Stimulated activated CD4-positive, alpha-beta T cell treated with anti-CD3 and anti-CD28 coated beads, TNF-alpha, amount 100 ng/mL, for 4 hours (primary cell): ENCODE measurements around the gene DCAF7.

Experiments used
- DNase-seq, 3 experiments: peaks; one replicate each; pipeline ENCODE4 v3.0.0-alpha.2; 2020; ENCODE audit warnings: low read depth in 3 of 3

Gene DCAF7

GRCh38 chr17:63629627-63630026 lies 79.3 kb downstream of the DCAF7 start:
- DNase-seq = no peak

- no peak for DNase-seq
Observed at GRCh38 chr17:63631062-63631461, 80.8 kb downstream of the DCAF7 start.

- no peak for DNase-seq
Observed at GRCh38 chr17:63631626-63632025, 81.3 kb downstream of the DCAF7 start.

GRCh38 chr17:63633742-63634141 lies 83.5 kb downstream of the DCAF7 start:
- DNase-seq = no peak

GRCh38 chr17:63634163-63634562 lies 83.9 kb downstream of the DCAF7 start:
- no peak for DNase-seq

GRCh38 chr17:63634816-63635215 lies 84.5 kb downstream of the DCAF7 start:
- DNase-seq = no peak

- DNase-seq = no peak
Observed at GRCh38 chr17:63635290-63635689, 85.0 kb downstream of the DCAF7 start.

GRCh38 chr17:63635787-63636186 lies 85.5 kb downstream of the DCAF7 start:
- DNase-seq = no peak

- DNase-seq = no peak
Observed at GRCh38 chr17:63639125-63639524, 88.8 kb downstream of the DCAF7 start.

GRCh38 chr17:63640038-63640437 lies 89.8 kb downstream of the DCAF7 start:
- DNase-seq = no peak

GRCh38 chr17:63641692-63642448 lies 91.6 kb downstream of the DCAF7 start:
- DNase-seq = no peak
